GM12872 (cell line): Measurements from ENCODE around the gene SP7.

ENCODE experiments used
- TF ChIP-seq, protein P1 (sequence below): IDR thresholded peaks from 3 replicates; pipeline ENCODE4 v1.5.1; 2011; ENCODE audit warnings: low read depth, mild to moderate bottlenecking, low read length, moderate library complexity; ENCODE audit not compliant: insufficient read depth

The SP7 gene

DNA sequence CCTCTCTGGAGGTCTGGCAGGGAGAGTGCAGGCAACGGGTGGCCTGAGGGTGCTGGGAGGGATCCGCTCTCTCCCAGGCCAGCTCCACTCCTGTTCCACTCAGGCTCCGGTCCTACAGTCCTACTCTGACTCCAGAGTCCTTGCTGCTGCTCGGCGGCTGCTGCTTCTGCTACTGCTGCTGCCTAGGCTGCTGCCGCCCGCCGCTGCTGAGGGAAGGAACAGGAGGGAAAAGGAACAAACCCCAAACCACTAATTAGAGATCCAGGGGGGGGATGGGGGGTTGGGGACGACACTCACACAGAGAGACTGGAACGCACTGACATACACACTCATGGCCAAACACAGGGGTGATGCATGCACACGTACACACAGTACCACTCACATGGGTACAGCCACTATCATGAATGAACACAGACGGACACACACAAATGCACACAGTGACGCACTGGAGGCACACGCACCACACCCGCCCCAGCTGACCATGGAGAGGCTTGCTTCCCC is at the start of gene SP7:
Gene SP7, minus strand, starts transcription at position 174 of the 501 bp plus-strand sequence. CDS start 708 bp downstream, outside the sequence.
- TF ChIP-seq, protein P1, sequence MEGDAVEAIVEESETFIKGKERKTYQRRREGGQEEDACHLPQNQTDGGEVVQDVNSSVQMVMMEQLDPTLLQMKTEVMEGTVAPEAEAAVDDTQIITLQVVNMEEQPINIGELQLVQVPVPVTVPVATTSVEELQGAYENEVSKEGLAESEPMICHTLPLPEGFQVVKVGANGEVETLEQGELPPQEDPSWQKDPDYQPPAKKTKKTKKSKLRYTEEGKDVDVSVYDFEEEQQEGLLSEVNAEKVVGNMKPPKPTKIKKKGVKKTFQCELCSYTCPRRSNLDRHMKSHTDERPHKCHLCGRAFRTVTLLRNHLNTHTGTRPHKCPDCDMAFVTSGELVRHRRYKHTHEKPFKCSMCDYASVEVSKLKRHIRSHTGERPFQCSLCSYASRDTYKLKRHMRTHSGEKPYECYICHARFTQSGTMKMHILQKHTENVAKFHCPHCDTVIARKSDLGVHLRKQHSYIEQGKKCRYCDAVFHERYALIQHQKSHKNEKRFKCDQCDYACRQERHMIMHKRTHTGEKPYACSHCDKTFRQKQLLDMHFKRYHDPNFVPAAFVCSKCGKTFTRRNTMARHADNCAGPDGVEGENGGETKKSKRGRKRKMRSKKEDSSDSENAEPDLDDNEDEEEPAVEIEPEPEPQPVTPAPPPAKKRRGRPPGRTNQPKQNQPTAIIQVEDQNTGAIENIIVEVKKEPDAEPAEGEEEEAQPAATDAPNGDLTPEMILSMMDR, result no peak

DNA sequence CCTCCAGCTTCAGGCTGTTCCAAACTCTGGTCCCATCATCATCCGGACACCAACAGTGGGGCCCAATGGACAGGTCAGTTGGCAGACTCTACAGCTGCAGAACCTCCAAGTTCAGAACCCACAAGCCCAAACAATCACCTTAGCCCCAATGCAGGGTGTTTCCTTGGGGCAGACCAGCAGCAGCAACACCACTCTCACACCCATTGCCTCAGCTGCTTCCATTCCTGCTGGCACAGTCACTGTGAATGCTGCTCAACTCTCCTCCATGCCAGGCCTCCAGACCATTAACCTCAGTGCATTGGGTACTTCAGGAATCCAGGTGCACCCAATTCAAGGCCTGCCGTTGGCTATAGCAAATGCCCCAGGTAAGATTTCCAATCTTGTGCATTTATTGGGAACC is 47.1 kb upstream of the SP7 start:
- TF ChIP-seq, protein P1, result no peak

DNA sequence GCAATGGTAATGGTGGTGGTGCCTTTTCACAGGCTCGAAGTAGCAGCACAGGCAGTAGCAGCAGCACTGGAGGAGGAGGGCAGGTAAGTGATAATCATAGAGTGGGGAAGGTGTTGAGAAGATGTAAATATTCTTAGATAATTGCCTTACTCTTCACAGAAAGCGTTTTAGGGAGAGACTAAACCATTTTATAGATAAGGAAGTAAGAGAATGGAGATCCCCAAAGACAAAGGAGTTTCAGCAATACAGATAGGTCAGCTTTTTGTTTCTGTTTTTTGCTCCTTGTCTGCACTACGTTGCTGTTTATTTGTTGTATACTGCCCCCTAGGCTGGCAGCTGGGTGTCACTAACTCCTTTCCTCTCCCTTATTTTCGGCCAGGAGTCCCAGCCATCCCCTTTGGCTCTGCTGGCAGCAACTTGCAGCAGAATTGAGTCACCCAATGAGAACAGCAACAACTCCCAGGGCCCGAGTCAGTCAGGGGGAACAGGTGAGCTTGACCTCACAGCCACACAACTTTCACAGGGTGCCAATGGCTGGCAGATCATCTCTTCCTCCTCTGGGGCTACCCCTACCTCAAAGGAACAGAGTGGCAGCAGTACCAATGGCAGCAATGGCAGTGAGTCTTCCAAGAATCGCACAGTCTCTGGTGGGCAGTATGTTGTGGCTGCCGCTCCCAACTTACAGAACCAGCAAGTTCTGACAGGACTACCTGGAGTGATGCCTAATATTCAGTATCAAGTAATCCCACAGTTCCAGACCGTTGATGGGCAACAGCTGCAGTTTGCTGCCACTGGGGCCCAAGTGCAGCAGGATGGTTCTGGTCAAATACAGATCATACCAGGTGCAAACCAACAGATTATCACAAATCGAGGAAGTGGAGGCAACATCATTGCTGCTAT is 45.8 kb upstream of the SP7 start:
- TF ChIP-seq, protein P1, result peak; percentile 70

DNA sequence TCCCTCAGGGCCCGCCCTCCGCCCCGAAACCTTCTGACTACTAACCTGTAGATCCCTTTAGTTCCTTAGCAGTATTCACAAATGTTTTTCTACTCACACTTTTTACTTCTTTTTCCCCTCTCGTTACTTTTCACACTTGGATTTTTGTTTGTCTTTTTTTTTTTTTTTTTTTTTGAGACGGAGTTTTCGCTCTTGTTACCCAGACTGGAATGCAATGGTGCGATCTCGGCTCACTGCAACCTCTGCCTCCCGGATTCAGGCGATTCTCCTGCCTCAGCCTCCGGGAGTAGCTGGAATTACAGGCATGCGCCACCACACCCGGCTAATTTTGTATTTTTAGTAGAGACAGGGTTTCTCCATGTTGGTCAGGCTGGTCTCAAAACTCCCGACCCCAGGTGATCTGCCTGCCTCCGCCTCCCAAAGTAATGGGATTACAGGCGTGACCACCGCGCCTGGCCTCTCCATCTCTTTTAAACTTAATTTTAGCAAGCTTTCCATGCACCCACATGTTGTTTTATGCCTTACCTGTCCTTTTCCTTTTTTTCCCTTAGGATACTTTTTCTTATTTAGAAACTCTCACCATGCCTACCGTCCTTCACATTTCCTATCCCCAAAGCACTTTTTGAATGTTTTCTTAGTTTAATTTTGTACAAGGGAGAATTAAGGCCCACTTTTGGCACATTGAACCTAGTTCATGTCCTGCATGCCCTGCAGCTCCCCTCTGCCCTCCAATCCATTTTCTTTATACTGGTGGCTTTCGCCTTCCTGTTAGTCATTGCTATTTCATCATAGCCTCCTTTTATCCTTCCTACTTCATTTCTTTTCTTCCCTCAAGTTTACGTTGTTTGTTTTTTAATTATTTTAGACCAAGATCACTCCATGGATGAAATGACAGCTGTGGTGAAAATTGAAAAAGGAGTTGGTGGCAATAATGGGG is 44.9 kb upstream of the SP7 start:
- TF ChIP-seq, protein P1, result no peak

DNA sequence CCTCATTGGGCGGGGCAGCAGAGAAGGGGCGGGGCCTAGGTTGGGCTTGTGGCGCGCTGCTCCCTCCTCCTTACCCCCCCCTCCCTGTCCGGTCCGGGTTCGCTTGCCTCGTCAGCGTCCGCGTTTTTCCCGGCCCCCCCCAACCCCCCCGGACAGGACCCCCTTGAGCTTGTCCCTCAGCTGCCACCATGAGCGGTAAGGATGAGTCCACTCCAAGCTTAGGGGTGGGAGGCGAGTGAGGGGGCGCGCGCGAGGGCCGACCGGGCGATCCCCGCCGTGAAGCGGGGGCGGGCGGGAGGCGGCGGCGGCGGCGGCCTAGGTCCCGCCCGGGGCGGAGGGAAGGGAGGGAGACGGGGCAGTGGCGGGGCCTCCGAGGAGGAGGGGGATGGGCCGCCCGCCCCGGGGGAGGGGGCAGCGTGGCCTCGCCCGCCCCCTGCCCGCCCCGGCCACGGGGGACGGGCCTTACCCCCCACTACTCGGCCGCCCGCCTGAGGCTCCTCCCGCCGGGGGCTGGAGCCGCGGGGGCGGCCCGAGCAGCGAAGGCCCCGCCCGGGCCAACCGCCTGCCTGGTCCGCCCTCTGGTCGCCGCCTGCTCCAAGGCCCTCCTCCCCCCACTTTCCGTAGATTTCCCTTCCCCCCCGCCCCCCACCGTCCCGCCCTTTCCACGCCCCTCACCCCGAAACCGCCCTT is 44.1 kb upstream of the SP7 start, which contains the start of gene SP1:
Gene SP1, plus strand, starts transcription at position 73 of the 690 bp plus-strand sequence. Its CDS starts 116 bp downstream, at position 189.
- TF ChIP-seq, protein P1, result no peak

DNA sequence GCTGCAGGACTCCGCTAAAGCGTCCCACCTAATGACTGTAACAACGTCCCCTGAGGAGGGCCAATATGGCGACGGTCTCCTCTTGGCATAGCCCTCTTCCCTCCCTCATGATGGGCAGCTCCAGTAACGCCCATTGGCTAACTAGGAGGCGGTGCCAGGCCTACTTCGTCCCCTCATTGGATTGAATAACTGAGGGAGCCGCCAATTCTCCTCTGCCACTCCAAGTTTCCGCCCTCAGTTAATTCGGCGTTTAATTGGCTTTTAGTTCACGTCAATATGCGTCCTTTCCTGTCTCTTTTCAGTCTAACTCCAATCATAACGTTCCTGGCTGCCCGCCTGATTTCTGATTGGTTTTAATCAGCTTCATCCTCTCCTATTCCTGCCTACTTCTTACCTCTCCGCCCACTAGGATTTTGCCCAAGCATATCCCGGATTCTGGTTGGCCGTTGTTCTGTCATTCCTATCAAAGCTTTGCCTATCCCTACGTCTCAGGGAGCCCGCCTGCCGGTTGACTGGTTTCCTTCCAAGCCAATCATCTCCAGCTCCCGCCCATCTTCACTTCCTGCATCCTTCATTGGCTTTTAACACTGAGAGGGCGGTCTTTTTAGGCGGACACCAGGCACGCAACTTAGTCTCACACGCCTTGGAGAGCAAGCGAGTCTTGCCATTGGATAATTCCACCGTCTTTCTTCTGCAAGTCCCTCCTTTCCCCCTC is 43.4 kb upstream of the SP7 start:
- TF ChIP-seq, protein P1, result no peak
